MM.1S (cell line): ENCODE data around the gene LRRTM2.

Experiments used
- CTCF ChIP-seq: fragments of 300-600 bp; sonication (generic); IDR thresholded peaks from 2 replicates; pipeline ENCODE4 v1.5.1; 2016; ENCODE audit warnings: antibody characterized with exemption, low read length, mixed read lengths
- EZH2 ChIP-seq: fragments of 300-600 bp; sonication (generic); optimal IDR thresholded peaks from 2 replicates; pipeline ENCODE3; 2017; ENCODE audit warnings: low read depth, mild to moderate bottlenecking, antibody characterized with exemption, low read length, mixed read lengths
- EZH2phosphoT487 ChIP-seq: fragments of 300-600 bp; sonication (generic); IDR thresholded peaks from 2 replicates; pipeline ENCODE4 v1.6.1; 2018; ENCODE audit warnings: antibody characterized with exemption, low read length

- TF ChIP-seq EZH2phosphoT487 (no peak), CTCF (no peak), EZH2 (no peak)
Observed at GRCh38 chr5:138849439-138849838, 25.7 kb downstream of the LRRTM2 start.
